K562 (cell line): ENCODE results near the gene TMEM116.

Source experiments
- CEBPB ChIP-seq: fragments of 450-650 bp; IDR thresholded peaks from 2 replicates; pipeline ENCODE4 v1.6.1; 2016; ENCODE audit warnings: missing genetic modification characterization, missing compliant biosample characterization
- CREB1 ChIP-seq, 2 experiments: sonication (generic) in 1 of 2; formaldehyde crosslinking in 1 of 2; IDR thresholded peaks; 2 replicates each; pipeline versions ENCODE4 v1.6.1 to v1.8.0; 2012 to 2022; ENCODE audit warnings: inconsistent platforms in 1 of 2, mild to moderate bottlenecking in 1 of 2, missing genetic modification reagents in 1 of 2, moderate library complexity in 1 of 2
- JUND ChIP-seq, 2 experiments: IDR thresholded peaks; 2 replicates in 1 of 2; 3 replicates in 1 of 2; pipeline ENCODE4 v1.6.1; 2011; ENCODE audit warnings: borderline replicate concordance in 2 of 2, low read depth in 2 of 2, low read length in 2 of 2, improper control_type of control experiment in 1 of 2, missing biosample characterization in 1 of 2, missing genetic modification characterization in 1 of 2, missing genetic modification reagents in 1 of 2
- POLR2A ChIP-seq: fragments of 450-650 bp; conservative IDR thresholded peaks from 2 replicates; pipeline ENCODE4 v1.6.1; 2016
- ZNF282 ChIP-seq: sonication (generic); formaldehyde crosslinking; IDR thresholded peaks from 2 replicates; pipeline ENCODE4 v1.8.1; 2023; ENCODE audit warnings: missing genetic modification reagents
- TF ChIP-seq, protein P1 (sequence below), 3 experiments: IDR thresholded peaks in 2 of 3; conservative IDR thresholded peaks in 1 of 3; 2 replicates each; pipeline ENCODE4 v1.5.1; 2011 to 2012; ENCODE audit warnings: low read length in 3 of 3, mild to moderate bottlenecking in 3 of 3, control low read depth in 2 of 3, improper control_type of control experiment in 1 of 3, inconsistent platforms in 1 of 3, low read depth in 1 of 3, mixed read lengths in 1 of 3, moderate library complexity in 1 of 3; ENCODE audit not compliant: insufficient read depth in 2 of 3
- TF ChIP-seq, protein P2 (sequence below): fragments of 250-450 bp; sonication (Bioruptor Pico); IDR thresholded peaks from 2 replicates; pipeline ENCODE4 v1.8.0; 2021; ENCODE audit warnings: moderate library complexity, mild to moderate bottlenecking, inconsistent platforms

DNA sequence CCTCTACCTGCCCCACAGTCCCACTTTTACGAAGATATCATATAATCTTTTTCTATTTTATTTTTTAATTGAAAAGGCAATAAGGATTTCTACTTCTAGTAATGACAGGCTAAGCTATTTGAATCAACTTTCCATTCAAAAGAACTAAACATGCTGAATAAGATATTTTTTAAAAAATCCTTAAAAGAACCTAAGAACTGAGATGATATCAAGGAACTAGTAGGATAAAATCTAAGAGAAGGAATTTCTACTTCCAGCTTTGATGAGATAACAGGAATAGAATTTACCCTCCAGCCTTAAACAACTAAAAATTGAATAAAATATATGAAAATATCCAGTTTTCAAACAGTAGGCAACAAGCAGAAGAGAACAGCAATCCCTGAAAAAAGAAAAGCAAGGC is 69.0 kb downstream of the TMEM116 start:
- TF ChIP-seq ZNF282: no peak
- no peak for TF ChIP-seq JUND (IDR thresholded peaks at IDR 0.05; ENCODE audit: borderline replicate concordance, low read depth, low read length)
- TF ChIP-seq JUND (tag; IDR thresholded peaks at IDR 0.05; ENCODE audit: borderline replicate concordance, low read depth, low read length): no peak
- TF ChIP-seq CEBPB (tag): no peak
- TF ChIP-seq, protein P1, sequence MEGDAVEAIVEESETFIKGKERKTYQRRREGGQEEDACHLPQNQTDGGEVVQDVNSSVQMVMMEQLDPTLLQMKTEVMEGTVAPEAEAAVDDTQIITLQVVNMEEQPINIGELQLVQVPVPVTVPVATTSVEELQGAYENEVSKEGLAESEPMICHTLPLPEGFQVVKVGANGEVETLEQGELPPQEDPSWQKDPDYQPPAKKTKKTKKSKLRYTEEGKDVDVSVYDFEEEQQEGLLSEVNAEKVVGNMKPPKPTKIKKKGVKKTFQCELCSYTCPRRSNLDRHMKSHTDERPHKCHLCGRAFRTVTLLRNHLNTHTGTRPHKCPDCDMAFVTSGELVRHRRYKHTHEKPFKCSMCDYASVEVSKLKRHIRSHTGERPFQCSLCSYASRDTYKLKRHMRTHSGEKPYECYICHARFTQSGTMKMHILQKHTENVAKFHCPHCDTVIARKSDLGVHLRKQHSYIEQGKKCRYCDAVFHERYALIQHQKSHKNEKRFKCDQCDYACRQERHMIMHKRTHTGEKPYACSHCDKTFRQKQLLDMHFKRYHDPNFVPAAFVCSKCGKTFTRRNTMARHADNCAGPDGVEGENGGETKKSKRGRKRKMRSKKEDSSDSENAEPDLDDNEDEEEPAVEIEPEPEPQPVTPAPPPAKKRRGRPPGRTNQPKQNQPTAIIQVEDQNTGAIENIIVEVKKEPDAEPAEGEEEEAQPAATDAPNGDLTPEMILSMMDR (IDR thresholded peaks at IDR 0.05 in 2 of 3, conservative IDR thresholded peaks at IDR 0.05 in 1 of 3; ENCODE audit: insufficient read depth in 2 of 3, low read depth in 1 of 3, low read length in 3 of 3): no peak
- TF ChIP-seq CREB1 (IDR thresholded peaks at IDR 0.05): no peak
- no peak for TF ChIP-seq CREB1 (CRISPR knock-in tag; IDR thresholded peaks at IDR 0.05)
- TF ChIP-seq POLR2A: no peak
- TF ChIP-seq, protein P2, sequence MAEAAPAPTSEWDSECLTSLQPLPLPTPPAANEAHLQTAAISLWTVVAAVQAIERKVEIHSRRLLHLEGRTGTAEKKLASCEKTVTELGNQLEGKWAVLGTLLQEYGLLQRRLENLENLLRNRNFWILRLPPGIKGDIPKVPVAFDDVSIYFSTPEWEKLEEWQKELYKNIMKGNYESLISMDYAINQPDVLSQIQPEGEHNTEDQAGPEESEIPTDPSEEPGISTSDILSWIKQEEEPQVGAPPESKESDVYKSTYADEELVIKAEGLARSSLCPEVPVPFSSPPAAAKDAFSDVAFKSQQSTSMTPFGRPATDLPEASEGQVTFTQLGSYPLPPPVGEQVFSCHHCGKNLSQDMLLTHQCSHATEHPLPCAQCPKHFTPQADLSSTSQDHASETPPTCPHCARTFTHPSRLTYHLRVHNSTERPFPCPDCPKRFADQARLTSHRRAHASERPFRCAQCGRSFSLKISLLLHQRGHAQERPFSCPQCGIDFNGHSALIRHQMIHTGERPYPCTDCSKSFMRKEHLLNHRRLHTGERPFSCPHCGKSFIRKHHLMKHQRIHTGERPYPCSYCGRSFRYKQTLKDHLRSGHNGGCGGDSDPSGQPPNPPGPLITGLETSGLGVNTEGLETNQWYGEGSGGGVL: no peak
